Coronary artery (tissue), 2 donors: ENCODE results near the gene MAP3K7.
A peak's percentile ranks its signal among the peaks of the same experiment; 100 is the strongest.

Source experiments
- DNase-seq: peaks from one replicate; pipeline ENCODE4 v3.0.0-alpha.2; 2017; ENCODE audit warnings: low spot score
- H3K27ac ChIP-seq, 2 donors: fragments of 200-600 bp; sonication (generic); one replicate each; pipeline ENCODE4 v1.5.1; 2016 to 2019
- H3K4me3 ChIP-seq: fragments of 200-600 bp; sonication (generic); 2 replicates; pipeline ENCODE4 v1.5.1; 2016; ENCODE audit warnings: mild to moderate bottlenecking, moderate library complexity
- TF ChIP-seq, protein P1 (sequence below): fragments of 200-600 bp; sonication (generic); IDR thresholded peaks from one replicate; pipeline ENCODE4 v1.5.1; 2019; ENCODE audit warnings: antibody characterized with exemption

Gene MAP3K7

DNA sequence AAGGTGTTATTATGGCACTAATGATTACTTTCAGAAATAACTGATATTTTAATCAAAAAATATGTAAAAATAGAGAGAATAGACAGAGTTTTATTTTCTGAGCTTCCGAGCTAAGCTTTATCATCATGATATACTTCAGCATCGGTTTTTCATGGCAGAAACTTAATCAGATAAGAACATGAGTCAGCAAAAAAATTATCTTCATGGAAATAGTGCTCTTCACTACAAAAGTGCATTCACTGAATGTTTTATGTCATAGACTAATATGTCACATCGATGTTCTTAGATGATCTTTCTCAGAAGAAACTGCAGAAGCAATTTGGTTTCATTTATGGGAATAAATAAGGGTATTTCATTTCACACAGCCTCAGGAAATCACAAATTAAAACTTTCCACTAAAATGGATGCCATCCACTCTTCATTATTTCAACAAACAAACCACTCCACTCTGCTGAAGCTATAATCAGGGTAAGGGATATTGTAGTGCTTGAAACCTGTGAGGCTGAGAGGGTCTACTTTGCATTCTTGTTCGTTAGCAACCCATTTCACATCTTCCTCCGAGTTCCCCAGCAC lies 10.2 kb upstream of the MAP3K7 start:
- no peak for DNase-seq
- TF ChIP-seq, protein P1, sequence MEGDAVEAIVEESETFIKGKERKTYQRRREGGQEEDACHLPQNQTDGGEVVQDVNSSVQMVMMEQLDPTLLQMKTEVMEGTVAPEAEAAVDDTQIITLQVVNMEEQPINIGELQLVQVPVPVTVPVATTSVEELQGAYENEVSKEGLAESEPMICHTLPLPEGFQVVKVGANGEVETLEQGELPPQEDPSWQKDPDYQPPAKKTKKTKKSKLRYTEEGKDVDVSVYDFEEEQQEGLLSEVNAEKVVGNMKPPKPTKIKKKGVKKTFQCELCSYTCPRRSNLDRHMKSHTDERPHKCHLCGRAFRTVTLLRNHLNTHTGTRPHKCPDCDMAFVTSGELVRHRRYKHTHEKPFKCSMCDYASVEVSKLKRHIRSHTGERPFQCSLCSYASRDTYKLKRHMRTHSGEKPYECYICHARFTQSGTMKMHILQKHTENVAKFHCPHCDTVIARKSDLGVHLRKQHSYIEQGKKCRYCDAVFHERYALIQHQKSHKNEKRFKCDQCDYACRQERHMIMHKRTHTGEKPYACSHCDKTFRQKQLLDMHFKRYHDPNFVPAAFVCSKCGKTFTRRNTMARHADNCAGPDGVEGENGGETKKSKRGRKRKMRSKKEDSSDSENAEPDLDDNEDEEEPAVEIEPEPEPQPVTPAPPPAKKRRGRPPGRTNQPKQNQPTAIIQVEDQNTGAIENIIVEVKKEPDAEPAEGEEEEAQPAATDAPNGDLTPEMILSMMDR, result no peak
- Histone ChIP-seq H3K4me3 (no peak overlapping the region), H3K27ac (no peak overlapping the region)

DNA sequence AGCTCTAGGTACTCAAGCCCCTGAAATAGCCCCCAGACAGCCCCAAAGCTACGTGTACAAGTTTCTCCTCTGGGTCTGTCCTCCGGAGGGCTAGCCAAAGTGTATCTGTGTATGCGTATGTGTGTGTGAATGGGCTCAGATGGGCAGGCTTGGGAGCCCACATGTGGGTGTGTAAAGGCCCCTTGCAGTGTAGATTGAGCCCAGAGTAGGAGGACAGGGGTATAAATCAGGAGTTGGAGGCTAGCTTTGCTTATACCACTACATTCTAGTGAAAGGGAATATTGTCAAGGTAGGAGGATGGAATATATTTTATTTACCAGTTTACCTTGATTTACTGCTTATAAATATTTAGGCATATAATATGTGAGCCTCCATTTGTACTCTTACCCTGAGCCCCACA lies 9.0 kb upstream of the MAP3K7 start:
- Histone ChIP-seq H3K27ac (no peak overlapping the region), H3K4me3 (no peak overlapping the region)
- TF ChIP-seq, protein P1, result no peak
- no peak for DNase-seq

GRCh38 chr6:90586546-90586835 lies 381 bp downstream of the MAP3K7 start:
- peak overlapping the region; percentile 92 to 94 for H3K27ac ChIP-seq
- H3K4me3 ChIP-seq, result peak overlapping the region; percentile 98
- TF ChIP-seq, protein P1, result no peak
- no peak for DNase-seq

DNA sequence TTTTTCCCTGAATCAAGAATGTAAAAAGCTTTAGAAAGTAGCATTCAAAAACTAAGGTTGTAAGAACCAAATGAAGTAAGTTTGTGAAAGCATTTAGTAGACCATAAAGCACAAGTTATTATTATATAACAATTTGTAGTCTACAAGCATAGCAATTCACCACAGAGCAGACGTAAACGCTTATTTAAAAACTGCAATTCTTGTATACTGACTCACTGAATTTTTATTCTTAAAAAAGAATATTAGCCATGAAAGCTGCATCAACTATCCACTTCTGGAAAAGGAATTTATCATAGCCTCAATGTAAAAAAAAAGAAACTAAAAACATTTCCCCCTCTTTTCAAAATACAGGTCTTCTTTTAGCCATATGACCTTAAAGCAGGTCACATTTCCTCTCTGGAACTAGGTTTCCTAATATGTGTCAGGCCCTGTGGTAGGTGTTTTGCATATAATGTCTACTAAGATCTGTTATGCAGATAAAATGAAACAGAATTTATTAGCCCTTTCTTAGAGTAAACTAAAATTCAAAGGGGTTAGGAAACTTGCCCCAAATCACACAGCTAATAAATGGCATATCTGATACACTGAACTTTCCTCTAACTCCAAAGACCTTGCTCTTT lies 2.1 kb downstream of the MAP3K7 start:
- TF ChIP-seq, protein P1, result no peak
- H3K27ac ChIP-seq, result no peak overlapping the region
- DNase-seq, result no peak
- H3K4me3 ChIP-seq, result no peak overlapping the region

DNA sequence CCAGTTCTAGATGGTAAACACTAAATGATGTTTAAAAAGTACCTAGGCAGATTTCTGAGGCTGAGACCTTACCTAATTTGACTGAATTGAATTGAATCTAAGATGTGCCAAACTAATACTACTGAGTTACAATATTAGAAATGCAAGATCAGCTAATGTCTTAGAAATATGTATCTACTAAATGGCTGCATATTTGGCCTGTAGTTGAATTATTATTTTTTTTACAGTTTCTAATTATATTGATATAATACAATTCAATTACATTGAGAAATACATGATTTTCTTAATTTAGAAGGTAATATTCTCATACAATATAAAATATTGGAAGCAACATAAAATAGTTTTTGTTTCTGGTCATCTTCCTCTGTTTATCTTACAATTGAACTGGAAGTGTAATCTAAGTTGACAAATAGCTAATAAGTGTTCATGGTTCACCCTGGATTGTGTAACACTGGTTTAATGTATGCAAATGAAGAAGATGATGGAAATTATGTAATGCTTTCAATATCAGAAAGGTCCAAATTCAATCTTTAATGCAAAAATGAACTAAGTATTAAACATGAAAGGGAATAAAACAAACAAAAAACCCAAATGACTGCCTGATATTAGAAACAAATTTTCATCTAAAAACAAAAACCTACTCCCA lies 2.9 kb downstream of the MAP3K7 start:
- DNase-seq, result no peak
- TF ChIP-seq, protein P1, result no peak
- no peak overlapping the region for H3K4me3 ChIP-seq
- H3K27ac ChIP-seq, result no peak overlapping the region

DNA sequence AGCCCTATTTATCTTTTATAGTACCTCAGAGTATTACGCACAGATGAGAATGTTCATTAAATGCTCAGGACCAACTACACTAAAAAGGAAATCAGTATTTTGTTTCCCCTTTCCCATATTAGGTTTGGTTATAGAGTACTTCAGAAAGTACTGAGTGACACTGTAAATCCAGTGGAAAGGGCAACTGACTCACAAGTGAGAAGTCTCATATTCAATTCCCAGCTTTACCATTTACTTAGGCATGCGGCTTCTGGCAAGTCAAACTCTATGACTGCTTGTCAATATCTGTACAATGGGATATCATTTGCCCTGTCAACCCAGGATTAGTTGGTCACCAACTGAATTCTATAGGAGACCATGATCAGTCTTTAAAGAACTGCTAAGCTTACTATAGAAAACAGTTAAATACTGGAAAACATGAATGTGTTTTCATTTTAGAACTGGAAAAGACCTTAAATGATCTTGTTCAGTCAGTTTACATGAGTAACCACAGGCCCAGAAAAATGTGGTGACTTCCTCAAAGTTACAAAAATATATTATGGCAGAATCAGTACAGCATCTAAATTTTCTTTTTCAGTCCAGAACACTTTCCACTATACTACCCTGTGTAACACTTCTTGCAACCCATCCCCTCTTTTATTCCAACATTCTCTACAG lies 3.6 kb downstream of the MAP3K7 start:
- Histone ChIP-seq H3K4me3 (no peak overlapping the region), H3K27ac (no peak overlapping the region)
- TF ChIP-seq, protein P1, result no peak
- no peak for DNase-seq
